ENCODE results near the gene ADNP. TPM values are rescaled to one million over a fixed set of nuclear protein-coding genes. Genes with fewer than 3 reads are reported as not detected.
A peak's percentile ranks its signal among the peaks of the same experiment; 100 is the strongest.

Gene ADNP
- total and polyA plus RNA-seq, 2 of the 13 experiments (the other 11 are each of a cell fraction or from before 2014, with no cell fraction given) = 21.0 to 21.5 TPM

DNA sequence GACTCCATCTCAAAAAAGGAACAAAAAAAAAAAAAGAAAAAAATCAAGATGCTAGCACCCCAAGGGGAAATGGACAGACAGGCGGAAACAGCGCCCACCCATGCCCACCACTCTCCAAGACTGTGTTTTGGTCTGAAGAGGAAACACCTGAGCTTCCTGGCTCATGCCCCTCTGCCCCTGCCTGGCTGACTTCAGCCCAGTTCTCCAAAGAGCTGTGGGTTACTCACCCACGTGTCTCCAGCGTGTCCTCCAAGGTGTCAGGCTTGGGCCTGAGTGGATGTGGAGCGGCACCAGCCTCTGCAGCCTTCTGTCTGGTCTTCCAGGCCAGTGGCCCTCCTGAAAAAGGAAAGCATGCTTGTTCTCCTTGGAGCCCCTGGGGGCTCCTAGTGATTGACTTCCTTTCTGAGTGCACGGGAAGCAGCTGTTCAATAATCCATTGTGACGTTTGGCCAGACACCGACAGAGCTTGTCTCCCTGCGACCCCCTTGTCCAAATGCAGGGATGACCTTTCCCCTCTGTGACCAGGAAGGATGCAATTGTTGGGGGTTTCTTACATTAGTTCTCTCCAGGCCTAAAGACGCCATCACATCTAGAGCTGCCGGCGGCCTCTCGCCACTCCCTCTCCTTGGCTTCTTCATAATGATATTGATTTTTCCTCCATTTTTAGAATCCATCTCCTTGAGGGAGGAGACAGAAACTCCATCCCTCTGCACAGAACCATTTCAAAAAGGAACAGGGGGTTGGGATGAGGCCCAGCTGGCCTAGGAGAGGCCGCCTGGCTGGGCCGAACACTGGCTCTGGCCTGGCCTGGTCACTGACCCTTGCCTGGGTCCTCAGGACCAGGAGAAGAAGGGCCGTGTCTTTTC lies 58.4 kb downstream of the ADNP start (continued):
- 0 out of 2 replicates have a peak, but pooled peaks have one; percentile 23 for TF ChIP-seq KDM3A (CRISPR knock-in tag; IDR thresholded peaks at IDR 0.05; ENCODE audit: low read depth)
- no peak for TF ChIP-seq ZNF788 (CRISPR knock-in tag; IDR thresholded peaks at IDR 0.05; ENCODE audit: borderline replicate concordance)
- no peak for TF ChIP-seq ATF7-NPFF (CRISPR knock-in tag; IDR thresholded peaks at IDR 0.05; ENCODE audit: low read depth)
- no peak for TF ChIP-seq ZFP1 (CRISPR knock-in tag; IDR thresholded peaks at IDR 0.05)
- TF ChIP-seq PHF21A (CRISPR knock-in tag; IDR thresholded peaks at IDR 0.05) = no peak
- TF ChIP-seq ZNF550 (CRISPR knock-in tag; IDR thresholded peaks at IDR 0.05; ENCODE audit: borderline replicate concordance) = no peak
- no peak for TF ChIP-seq ZNF121 (CRISPR knock-in tag; IDR thresholded peaks at IDR 0.05)
- TF ChIP-seq PHF8 (CRISPR knock-in tag; IDR thresholded peaks at IDR 0.05) = no peak
- TF ChIP-seq, protein P1, sequence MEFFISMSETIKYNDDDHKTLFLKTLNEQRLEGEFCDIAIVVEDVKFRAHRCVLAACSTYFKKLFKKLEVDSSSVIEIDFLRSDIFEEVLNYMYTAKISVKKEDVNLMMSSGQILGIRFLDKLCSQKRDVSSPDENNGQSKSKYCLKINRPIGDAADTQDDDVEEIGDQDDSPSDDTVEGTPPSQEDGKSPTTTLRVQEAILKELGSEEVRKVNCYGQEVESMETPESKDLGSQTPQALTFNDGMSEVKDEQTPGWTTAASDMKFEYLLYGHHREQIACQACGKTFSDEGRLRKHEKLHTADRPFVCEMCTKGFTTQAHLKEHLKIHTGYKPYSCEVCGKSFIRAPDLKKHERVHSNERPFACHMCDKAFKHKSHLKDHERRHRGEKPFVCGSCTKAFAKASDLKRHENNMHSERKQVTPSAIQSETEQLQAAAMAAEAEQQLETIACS (CRISPR knock-in tag; IDR thresholded peaks at IDR 0.05) = no peak
- TF ChIP-seq, protein P2, sequence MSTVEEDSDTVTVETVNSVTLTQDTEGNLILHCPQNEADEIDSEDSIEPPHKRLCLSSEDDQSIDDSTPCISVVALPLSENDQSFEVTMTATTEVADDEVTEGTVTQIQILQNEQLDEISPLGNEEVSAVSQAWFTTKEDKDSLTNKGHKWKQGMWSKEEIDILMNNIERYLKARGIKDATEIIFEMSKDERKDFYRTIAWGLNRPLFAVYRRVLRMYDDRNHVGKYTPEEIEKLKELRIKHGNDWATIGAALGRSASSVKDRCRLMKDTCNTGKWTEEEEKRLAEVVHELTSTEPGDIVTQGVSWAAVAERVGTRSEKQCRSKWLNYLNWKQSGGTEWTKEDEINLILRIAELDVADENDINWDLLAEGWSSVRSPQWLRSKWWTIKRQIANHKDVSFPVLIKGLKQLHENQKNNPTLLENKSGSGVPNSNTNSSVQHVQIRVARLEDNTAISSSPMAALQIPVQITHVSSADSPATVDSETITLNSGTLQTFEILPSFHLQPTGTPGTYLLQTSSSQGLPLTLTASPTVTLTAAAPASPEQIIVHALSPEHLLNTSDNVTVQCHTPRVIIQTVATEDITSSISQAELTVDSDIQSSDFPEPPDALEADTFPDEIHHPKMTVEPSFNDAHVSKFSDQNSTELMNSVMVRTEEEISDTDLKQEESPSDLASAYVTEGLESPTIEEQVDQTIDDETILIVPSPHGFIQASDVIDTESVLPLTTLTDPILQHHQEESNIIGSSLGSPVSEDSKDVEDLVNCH (CRISPR knock-in tag; IDR thresholded peaks at IDR 0.05) = no peak
- no peak for TF ChIP-seq ZNF451 (CRISPR knock-in tag; IDR thresholded peaks at IDR 0.05)
- TF ChIP-seq SAP130 (CRISPR knock-in tag; IDR thresholded peaks at IDR 0.05; ENCODE audit: low read depth) = no peak
- TF ChIP-seq KAT8 (CRISPR knock-in tag; IDR thresholded peaks at IDR 0.05) = no peak
- no peak for TF ChIP-seq ELF1 (CRISPR knock-in tag; IDR thresholded peaks at IDR 0.05)
- TF ChIP-seq, protein P3, sequence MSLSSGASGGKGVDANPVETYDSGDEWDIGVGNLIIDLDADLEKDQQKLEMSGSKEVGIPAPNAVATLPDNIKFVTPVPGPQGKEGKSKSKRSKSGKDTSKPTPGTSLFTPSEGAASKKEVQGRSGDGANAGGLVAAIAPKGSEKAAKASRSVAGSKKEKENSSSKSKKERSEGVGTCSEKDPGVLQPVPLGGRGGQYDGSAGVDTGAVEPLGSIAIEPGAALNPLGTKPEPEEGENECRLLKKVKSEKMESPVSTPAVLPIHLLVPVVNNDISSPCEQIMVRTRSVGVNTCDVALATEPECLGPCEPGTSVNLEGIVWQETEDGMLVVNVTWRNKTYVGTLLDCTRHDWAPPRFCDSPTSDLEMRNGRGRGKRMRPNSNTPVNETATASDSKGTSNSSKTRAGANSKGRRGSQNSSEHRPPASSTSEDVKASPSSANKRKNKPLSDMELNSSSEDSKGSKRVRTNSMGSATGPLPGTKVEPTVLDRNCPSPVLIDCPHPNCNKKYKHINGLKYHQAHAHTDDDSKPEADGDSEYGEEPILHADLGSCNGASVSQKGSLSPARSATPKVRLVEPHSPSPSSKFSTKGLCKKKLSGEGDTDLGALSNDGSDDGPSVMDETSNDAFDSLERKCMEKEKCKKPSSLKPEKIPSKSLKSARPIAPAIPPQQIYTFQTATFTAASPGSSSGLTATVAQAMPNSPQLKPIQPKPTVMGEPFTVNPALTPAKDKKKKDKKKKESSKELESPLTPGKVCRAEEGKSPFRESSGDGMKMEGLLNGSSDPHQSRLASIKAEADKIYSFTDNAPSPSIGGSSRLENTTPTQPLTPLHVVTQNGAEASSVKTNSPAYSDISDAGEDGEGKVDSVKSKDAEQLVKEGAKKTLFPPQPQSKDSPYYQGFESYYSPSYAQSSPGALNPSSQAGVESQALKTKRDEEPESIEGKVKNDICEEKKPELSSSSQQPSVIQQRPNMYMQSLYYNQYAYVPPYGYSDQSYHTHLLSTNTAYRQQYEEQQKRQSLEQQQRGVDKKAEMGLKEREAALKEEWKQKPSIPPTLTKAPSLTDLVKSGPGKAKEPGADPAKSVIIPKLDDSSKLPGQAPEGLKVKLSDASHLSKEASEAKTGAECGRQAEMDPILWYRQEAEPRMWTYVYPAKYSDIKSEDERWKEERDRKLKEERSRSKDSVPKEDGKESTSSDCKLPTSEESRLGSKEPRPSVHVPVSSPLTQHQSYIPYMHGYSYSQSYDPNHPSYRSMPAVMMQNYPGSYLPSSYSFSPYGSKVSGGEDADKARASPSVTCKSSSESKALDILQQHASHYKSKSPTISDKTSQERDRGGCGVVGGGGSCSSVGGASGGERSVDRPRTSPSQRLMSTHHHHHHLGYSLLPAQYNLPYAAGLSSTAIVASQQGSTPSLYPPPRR (CRISPR knock-in tag; IDR thresholded peaks at IDR 0.05; ENCODE audit: borderline replicate concordance) = no peak
- TF ChIP-seq TAF1 (CRISPR knock-in tag; IDR thresholded peaks at IDR 0.05) = 0 out of 2 replicates have a peak, but pooled peaks have one; percentile 21
- TF ChIP-seq ZNF614 (CRISPR knock-in tag; IDR thresholded peaks at IDR 0.05; ENCODE audit: borderline replicate concordance) = peak; percentile 13; the same call in 1 of the 2 replicates
- TF ChIP-seq ZNF337 (CRISPR knock-in tag; IDR thresholded peaks at IDR 0.05; ENCODE audit: borderline replicate concordance, low read depth) = no peak
- TF ChIP-seq ZNF432 (CRISPR knock-in tag; IDR thresholded peaks at IDR 0.05; ENCODE audit: borderline replicate concordance) = no peak
- TF ChIP-seq SRSF1 (optimal IDR thresholded peaks at IDR 0.05; ENCODE audit: low read depth, low read length) = no peak

All from HepG2 (cell line).